Hepatocyte (in vitro differentiated cells): Measurements from ENCODE around the gene INO80. TPM values are rescaled to one million over a fixed set of nuclear protein-coding genes. Genes with fewer than 3 reads are reported as not detected.
A peak's percentile ranks its signal among the peaks of the same experiment; 100 is the strongest.
"Not testable (repeated sequence)": the region's sequence is repeated elsewhere in the genome, so short reads cannot be mapped to it uniquely, and the experiment has no call there.

Source experiments
- DNase-seq: peaks from one replicate; pipeline ENCODE4 v3.0.0-alpha.2; 2016; ENCODE audit warnings: low spot score
- H2AFZ ChIP-seq: fragments of 200-600 bp; sonication (generic); 2 replicates; pipeline ENCODE4 v1.6.0; 2016; ENCODE audit warnings: antibody characterized with exemption, mild to moderate bottlenecking
- H3K27ac ChIP-seq: fragments of 200-600 bp; sonication (generic); 2 replicates; pipeline ENCODE4 v1.5.1; 2016; ENCODE audit warnings: mild to moderate bottlenecking
- H3K27me3 ChIP-seq: fragments of 200-600 bp; sonication (generic); 2 replicates; pipeline ENCODE4 v1.6.1; 2016
- H3K36me3 ChIP-seq: fragments of 200-600 bp; sonication (generic); replicated peaks from 2 replicates; pipeline ENCODE4 v1.5.1; 2016; ENCODE audit warnings: low read depth; ENCODE audit not compliant: insufficient read depth
- H3K4me1 ChIP-seq: fragments of 200-600 bp; sonication (generic); 2 replicates; pipeline ENCODE4 v1.5.1; 2016; ENCODE audit warnings: mild to moderate bottlenecking, moderate library complexity; ENCODE audit not compliant: insufficient read depth
- H3K4me2 ChIP-seq: fragments of 200-600 bp; sonication (generic); 2 replicates; pipeline ENCODE4 v1.6.0; 2016
- H3K4me3 ChIP-seq: fragments of 200-600 bp; sonication (generic); 2 replicates; pipeline ENCODE4 v1.5.1; 2016; ENCODE audit warnings: mild to moderate bottlenecking
- H3K79me2 ChIP-seq: fragments of 200-600 bp; sonication (generic); 2 replicates; pipeline ENCODE4 v1.6.0; 2017; ENCODE audit warnings: mild to moderate bottlenecking
- H3K9me2 ChIP-seq: fragments of 200-600 bp; sonication (generic); replicated peaks from 2 replicates; pipeline ENCODE4 v1.6.0; 2017; ENCODE audit warnings: mild to moderate bottlenecking; ENCODE audit not compliant: insufficient read depth
- H3K9me3 ChIP-seq: fragments of 200-600 bp; sonication (generic); 2 replicates; pipeline ENCODE4 v1.5.1; 2016; ENCODE audit warnings: low read depth, mild to moderate bottlenecking
- H4K20me1 ChIP-seq: fragments of 200-600 bp; sonication (generic); 2 replicates; pipeline ENCODE4 v1.6.0; 2016; ENCODE audit warnings: mild to moderate bottlenecking; ENCODE audit not compliant: insufficient read depth, poor library complexity, severe bottlenecking
- CTCF ChIP-seq: fragments of 200-600 bp; sonication (generic); IDR thresholded peaks from 2 replicates; pipeline ENCODE4 v1.5.1; 2016; ENCODE audit warnings: antibody characterized with exemption, mild to moderate bottlenecking; ENCODE audit not compliant: poor library complexity
- EZH2 ChIP-seq: fragments of 200-600 bp; sonication (generic); IDR thresholded peaks from 2 replicates; pipeline ENCODE4 v1.6.1; 2016; ENCODE audit warnings: antibody characterized with exemption, mild to moderate bottlenecking, borderline replicate concordance
- EZH2phosphoT487 ChIP-seq: fragments of 200-600 bp; sonication (generic); IDR thresholded peaks from one replicate; pipeline ENCODE4 v1.6.1; 2018; ENCODE audit warnings: antibody characterized with exemption, mild to moderate bottlenecking, low read depth, moderate library complexity; ENCODE audit not compliant: unreplicated experiment, severe bottlenecking
- WGBS: methylation state at CpG from one replicate; pipeline ENCODE4 v1.1.6; 2016; ENCODE audit warnings: low lambda C conversion rate; ENCODE audit errors: missing lambda C conversion rate; 5-methylcytosine and 5-hydroxymethylcytosine counted together
- polyA plus RNA-seq: library from polyadenylated mRNA; unstranded; fragments of >200 nt; fragmentation: Nextera tagmentation; extraction: Ambion mirVana; gene quantifications from 2 replicates; pipeline ENCODE4 v1.2.1, GENCODE V29; 2016
- total RNA-seq: library from RNA; depleted of rRNA; stranded (reverse); fragments of >200 nt; gene quantifications from 2 replicates; pipeline ENCODE4 v1.2.3, GENCODE V29; 2014

INO80 gene
- total and polyA plus RNA-seq, 2 experiments from 2014 or later, result 4.5 to 15.5 TPM

- H3K4me1 ChIP-seq, result peaks cover 10% of the 10 kb centered on the region
- peaks cover 17% of the 10 kb centered on the region for H3K79me2 ChIP-seq
- no peaks in the 10 kb centered on the region for H3K9me3 ChIP-seq
- no peak for TF ChIP-seq EZH2
- TF ChIP-seq EZH2phosphoT487, result no peak
- TF ChIP-seq CTCF, result no peak
- no peak overlapping the region for H2AFZ ChIP-seq
- peaks cover 24% of the 10 kb centered on the region for H4K20me1 ChIP-seq
- peak; percentile 16 for DNase-seq
- H3K27ac ChIP-seq, result no peak overlapping the region
- H3K9me2 ChIP-seq, result no peaks in the 10 kb centered on the region
- peak overlapping the region; percentile 84 for H3K4me2 ChIP-seq
- H3K36me3 ChIP-seq, result no peaks in the 10 kb centered on the region
- H3K4me3 ChIP-seq, result no peak overlapping the region
- 74% methylated on average over 3 of the region's 3 CpGs for WGBS
- no peaks in the 10 kb centered on the region for H3K27me3 ChIP-seq
These were observed 160.0 kb downstream of the INO80 start for GRCh38 chr15:40955930-40956540.

- peak overlapping the region; percentile 84 for H3K4me2 ChIP-seq
- H3K4me3 ChIP-seq, result no peak overlapping the region
- no peaks in the 10 kb centered on the region for H3K27me3 ChIP-seq
- peaks cover 10% of the 10 kb centered on the region for H3K4me1 ChIP-seq
- no peak overlapping the region for H3K27ac ChIP-seq
- no peak for DNase-seq
- peaks cover 17% of the 10 kb centered on the region for H3K79me2 ChIP-seq
- 91% methylated on average over 20 of the region's 20 CpGs for WGBS
- peaks cover 24% of the 10 kb centered on the region for H4K20me1 ChIP-seq
- H2AFZ ChIP-seq, result no peak overlapping the region
- TF ChIP-seq EZH2, result no peak
- TF ChIP-seq EZH2phosphoT487, result no peak
- TF ChIP-seq CTCF, result no peak
- no peaks in the 10 kb centered on the region for H3K9me2 ChIP-seq
- no peaks in the 10 kb centered on the region for H3K36me3 ChIP-seq
- H3K9me3 ChIP-seq, result no peaks in the 10 kb centered on the region
These were observed 160.8 kb downstream of the INO80 start for GRCh38 chr15:40955141-40955903.

- not testable (repeated sequence) for H3K4me1 ChIP-seq, H3K9me3 ChIP-seq, DNase-seq, H2AFZ ChIP-seq, H3K9me2 ChIP-seq, H3K27me3 ChIP-seq, H3K27ac ChIP-seq, H3K36me3 ChIP-seq
- H3K4me3 ChIP-seq, result peak overlapping the region; percentile 74
- WGBS, result 69% methylated on average over 8 of the region's 8 CpGs
- peaks cover 17% of the 10 kb centered on the region for H3K79me2 ChIP-seq
- peak overlapping the region; percentile 84 for H3K4me2 ChIP-seq
- H4K20me1 ChIP-seq, result peaks cover 24% of the 10 kb centered on the region
These were observed 161.8 kb downstream of the INO80 start for GRCh38 chr15:40954158-40954848.

- H2AFZ ChIP-seq, result peak overlapping the region; percentile 38
- H4K20me1 ChIP-seq, result peaks cover 24% of the 10 kb centered on the region
- TF ChIP-seq EZH2phosphoT487, result no peak
- no peak for TF ChIP-seq CTCF
- TF ChIP-seq EZH2, result no peak
- no peak for DNase-seq
- no peaks in the 10 kb centered on the region for H3K9me3 ChIP-seq
- H3K27ac ChIP-seq, result no peak overlapping the region
- peak overlapping the region; percentile 74 for H3K4me3 ChIP-seq
- WGBS, result 8% methylated on average over 17 of the region's 17 CpGs
- H3K4me2 ChIP-seq, result peak overlapping the region; percentile 84
- no peaks in the 10 kb centered on the region for H3K36me3 ChIP-seq
- H3K79me2 ChIP-seq, result peaks cover 17% of the 10 kb centered on the region
- H3K27me3 ChIP-seq, result no peaks in the 10 kb centered on the region
- peaks cover 10% of the 10 kb centered on the region for H3K4me1 ChIP-seq
- H3K9me2 ChIP-seq, result no peaks in the 10 kb centered on the region
These were observed 162.4 kb downstream of the INO80 start for GRCh38 chr15:40953713-40954074.
